HG03103 (cell line): ENCODE results near the gene ATXN1.
A peak's percentile ranks its signal among the peaks of the same experiment; 100 is the strongest.

Experiments used
- ATAC-seq: cut with Tn5 transposase; IDR thresholded peaks from one replicate; pipeline ENCODE4 v1.9.1; 2021; ENCODE audit warnings: low read depth; ENCODE audit not compliant: unreplicated experiment

The ATXN1 gene

DNA sequence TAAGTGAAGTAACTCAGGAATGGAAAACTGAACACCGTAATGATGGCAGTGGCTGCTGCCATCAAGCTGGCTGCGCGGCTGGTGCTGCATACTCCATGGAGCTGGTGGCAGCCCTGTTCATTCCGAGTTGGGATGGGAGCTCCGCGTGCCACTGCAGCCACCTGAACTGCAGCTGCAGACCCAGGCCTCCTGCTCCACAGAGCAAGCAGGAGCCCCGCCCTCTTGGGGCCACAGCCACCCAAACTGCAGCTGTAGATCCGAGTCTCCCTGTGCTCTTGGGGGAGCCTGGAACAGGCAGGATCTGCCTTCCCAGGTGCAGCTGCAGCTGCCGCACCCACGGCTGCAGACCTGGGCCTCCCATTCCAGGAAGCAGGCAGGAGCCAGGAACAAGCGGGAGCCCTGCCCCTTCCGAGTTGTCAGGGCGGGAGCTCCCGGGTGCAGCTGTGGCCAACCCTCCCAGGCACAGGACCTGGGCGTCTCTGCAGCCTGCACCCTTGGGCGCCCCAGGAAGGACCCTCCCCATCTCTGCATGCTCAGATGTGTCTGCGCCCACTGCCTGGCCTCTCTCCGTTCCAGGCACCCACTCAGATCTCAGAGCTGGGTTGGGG, 402.6 kb downstream of the ATXN1 start:
- no peak for ATAC-seq

DNA sequence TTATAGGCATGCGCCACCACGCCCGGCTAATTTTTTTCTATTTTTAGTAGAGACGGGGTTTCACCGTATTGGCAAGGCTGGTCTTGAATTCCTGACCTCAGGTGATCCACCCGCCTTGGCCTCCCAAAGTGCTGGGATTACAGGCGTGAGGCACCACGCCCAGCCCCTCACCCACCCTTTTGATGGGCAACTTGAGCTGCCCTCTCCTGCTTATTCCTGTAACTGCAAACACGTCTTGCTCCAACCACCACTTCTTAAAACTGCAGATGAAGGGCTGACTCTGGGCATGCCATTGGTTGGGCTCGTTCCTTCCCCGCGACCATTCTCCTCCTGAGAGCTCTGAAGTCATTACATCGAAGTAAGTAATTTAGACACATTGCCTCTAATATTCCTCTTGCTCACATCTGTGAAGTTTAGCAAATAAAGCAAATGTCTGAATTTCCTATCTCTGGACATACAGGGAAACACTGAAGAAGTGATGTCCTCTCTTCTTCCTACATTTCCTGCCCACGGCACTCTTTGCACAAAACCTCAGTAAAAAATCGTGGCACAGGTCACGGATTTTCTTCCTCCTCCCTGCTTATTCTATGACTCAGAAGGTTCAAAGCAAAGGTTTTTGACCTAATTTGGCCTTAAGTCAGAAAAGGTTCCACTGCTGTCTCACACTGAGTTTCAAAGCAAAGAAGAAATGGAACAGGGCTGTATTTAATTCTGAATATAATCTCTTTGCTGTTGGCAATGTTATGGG, 405.4 kb downstream of the ATXN1 start:
- ATAC-seq, result no peak

DNA sequence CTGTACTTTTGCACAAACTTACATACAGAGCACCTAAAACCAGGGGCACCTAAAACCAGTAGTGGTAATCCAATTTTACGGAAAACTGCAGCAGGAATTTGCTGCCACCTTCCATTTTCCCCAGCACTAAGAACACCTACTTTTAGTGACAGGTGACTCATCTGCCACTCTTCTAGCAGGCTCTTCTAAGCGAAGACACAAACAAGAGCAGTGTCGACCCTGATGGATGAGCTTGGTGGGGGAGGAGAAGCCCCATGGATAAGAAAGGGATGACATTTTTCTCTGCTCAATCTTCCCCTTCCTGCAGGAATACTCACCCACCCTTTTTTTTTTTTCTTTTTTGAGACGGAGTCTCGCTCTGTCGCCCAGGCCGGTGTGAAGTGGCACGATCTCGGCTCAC, 406.0 kb downstream of the ATXN1 start:
- no peak for ATAC-seq

DNA sequence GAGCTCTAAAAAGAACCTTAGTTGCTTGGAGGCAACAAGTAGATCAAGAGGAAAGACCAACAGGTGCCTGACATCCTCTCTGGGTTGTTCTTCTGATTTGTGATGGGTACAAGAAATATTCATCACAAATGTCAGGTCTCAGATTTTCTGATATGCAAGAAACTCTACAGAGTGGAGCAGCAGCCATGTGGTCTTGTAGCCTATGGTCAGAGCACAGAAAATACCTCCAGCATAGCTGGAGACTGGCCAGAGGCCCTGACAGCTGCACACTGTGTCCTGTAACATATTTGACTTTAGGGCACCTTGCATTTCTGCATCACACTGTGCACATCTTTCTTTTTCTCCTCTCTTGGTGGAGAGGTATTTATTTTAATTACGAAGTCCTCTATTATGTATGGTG, 406.6 kb downstream of the ATXN1 start:
- no peak for ATAC-seq

DNA sequence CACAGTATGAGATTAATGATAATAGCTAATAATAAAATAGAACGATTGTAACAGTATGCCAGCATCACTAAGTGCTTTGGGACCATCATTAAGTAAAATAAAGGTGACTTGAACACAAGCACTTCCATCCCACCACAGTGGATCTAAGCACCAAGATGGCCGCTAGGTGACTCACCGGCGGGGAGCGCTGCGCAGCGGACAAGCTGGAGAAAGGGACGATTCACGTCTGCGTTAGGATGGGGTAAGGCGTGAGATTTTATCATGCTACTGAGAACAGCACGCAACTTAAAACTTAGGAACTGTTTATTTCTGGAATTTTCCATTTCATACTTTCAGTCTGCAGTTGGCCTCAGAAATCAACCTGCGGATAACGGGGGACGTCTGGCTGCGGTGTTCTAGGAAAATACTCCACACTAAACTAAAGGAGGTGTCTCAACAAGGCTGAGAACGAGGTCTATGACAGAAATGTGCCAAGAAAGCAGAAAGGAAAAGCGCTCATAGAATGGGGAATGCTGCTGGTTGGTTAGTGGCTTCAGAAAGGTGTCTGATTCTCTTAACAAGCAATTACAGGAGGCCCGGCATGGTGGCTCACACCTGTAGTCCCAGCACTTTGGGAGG, 408.3 kb downstream of the ATXN1 start:
- no peak for ATAC-seq

DNA sequence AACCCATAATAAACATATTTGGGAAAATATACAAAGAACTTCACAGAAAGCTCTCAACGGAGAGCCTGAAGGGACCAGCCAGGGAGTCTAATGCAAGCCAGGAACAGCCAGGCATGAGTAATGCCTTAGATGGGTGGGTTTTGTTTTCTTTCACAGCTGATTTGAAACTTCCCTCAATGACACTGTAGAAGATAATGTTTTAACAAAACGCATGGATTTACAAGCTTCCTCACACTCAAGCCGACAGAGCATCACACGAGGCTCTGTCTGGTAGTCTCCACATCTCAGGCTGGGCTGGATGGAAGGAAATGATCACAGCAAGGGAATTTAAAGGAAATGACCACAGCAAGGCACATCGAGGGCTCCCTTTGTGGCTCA, 409.0 kb downstream of the ATXN1 start:
- no peak for ATAC-seq

DNA sequence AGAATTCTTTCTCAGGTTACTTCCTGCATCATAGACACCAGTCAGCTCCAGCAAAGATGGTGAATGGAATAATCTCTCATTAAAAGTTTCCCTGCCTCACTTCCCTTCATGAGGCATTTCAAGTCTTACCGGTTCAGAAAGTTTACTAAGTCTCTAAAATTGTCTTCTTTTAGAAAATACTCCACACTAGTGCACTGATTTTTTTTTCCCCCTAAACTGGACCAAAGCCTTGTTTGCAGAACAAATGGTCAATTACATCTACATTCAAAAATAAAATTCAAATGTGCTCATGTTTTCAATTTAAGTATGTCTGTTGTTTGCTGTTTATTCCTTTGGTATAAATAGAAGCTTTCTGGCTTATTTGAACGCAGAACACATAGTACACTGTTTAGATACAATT, 411.7 kb downstream of the ATXN1 start:
- no peak for ATAC-seq

DNA sequence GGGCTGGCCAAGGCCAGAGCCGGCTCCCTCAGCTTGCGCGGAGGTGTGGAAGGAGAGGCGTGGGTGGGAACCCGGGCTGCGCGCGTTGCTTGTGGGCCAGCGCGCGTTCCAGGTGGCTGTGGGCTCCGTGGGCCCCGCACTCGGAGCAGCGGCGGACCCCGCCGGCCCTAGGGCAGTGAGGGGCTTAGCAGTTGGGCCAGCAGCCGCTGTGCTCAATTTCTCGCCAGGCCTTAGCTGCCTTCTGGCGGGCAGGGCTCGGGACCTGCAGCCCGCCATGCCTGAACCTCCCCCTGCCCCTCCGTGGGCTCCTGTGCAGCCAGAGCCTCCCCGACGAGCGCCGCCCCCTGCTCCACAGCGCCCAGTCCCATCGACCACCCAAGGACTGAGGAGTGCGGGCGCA, 414.4 kb downstream of the ATXN1 start:
- ATAC-seq, result no peak

DNA sequence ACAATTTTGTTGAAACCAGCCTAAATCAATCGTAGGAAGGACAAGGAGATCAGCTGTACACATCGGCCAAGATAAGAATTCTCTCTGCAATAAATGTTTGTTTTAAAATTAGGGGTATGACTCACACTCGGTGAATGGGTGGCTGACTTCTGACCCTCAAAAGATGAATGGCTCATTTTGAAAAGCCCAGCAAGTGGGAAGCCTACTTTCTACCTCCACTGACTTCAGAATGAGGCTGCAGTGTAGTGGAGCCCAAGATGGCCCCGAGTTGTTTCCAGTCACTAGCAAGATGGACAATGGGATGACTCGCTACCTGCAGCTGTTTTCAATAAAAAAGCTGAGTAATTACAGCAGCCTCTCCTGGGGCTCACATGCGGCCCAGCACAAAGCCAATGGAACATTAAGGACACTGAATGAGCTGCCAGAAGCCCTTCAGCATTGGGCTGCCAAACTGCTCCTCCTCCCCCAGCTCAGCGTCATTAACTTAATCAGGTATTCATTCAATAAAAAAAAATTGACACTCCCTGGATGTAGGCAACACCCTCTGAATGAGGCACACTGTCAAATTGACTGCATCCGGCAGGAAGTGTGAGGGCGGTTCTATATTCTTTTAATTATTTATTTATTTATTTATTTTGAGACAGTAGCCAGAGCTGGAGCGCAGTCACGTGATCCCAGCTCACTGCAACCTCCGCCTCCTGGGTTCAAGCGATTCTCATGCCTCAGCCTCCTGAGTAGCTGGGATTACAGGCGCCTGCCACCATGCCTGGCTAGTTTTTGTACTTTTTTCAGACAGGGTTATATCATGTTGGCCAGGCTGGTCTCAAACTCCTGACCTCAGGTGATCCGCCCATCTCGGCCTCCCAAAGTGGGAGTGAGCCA, 415.6 kb downstream of the ATXN1 start:
- ATAC-seq, result no peak

DNA sequence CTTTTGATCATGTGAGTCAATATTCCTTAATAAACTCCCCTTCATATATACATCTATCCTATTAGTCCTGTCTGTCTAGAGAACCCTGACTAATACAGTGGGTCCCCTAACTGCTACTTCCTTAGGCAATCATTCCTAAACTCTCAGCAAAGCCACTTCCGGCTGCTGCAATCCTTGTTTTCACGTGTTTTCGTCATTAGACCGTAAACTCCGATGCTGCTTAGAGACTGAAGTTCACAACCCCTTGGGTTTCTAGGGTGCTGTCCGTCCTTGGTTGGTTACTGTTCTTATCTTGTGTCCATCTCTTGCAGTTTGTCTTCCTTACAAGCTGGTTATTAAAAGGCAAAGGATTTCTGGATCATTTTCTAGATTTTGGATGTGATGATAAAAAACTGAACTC, 416.5 kb downstream of the ATXN1 start:
- no peak for ATAC-seq

DNA sequence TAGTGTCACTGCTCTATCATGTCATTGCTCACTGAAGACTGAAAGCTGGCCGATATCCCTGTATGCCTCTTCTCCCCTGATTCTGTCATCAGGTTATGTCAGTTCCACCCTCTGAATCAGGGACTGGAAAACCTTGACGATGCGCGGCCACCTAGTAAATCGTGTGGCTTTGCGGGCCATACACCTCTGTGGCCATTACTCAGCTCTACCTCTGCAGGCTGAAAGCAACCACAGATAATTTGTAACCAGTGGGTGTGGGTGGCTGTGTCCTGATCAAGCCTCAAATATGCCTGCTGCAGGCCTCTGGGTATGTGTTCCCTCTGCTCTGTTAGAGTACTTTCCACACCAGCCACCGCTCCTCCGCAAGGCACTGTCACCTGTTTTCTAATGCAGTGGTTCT, 417.7 kb downstream of the ATXN1 start:
- ATAC-seq, result no peak

DNA sequence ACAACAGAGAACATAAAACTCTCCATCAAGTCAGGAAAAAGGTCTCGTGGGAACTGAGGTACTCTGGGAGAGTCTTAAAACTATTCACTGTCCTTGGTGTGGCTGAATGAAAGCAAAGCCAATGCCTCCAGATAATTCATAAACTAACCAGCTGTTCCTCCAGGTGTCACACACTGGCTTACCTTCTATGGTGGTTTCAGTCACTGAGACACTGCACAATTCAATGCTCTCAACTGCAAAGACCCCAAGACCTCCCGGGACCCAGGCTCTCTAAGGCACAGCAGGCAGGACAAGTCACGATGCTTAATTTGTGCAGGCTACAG, 422.0 kb downstream of the ATXN1 start:
- no peak for ATAC-seq

DNA sequence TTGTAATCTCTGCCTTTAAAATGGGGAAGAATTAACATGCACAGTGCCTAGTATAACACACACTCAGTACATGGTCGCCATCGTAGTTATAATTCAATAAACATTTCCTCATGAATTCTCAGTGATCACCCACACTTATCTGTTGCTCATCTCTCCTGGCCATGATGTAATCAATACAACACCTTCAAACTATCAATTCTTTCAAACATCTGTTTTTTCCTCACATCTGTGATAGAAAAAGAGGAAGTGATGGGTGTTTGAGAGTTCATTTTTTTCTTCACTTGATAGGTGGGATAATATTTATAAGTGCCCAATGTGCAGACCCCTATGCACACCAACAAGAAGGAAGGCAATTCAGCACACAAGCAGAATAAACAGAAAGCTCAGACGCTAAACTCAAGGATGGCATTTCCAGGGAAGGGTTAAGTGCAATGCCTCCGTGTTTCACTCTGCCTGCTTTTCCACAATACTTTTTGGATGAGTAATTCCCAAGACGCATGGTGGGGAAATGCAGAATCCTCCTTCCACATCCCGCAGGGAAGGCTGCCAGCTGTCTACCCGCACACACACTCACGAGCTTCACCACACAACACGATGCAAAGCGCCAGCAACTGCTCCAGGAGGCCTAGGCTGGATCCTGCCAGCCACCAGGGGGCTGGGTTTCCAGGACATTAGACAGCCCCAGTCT, 422.5 kb downstream of the ATXN1 start:
- no peak for ATAC-seq

DNA sequence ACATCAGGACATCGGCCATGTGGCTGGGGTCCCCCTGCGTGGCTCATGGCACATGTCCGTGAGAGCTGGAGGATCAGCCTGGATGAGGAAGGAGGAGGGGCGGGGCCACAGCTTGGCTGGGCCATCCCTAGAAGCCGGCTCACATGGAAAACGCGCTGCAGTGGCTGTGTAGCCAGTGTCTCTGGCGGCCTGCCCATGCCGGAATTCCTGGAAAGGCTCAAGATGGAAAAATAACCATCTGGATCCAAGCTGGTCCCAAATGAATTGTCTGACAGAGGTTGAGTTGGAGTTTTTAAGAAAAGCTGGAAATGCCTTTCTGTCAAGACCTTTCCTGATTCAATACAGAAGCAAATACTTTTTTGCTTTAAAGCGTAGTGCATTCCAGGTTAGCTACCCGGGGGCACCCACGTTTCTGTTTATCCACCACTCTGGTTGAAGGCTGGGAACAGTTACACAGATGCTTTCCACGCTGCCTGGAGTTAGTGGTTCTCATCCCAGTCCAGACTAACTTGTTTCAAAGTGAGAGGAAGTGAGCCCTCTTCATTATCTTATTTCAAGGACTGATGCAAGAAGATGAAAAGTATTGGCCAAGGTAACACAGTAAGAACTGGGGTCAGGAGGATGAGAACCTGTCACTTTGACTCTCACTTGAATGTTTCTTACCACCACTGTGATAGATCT, 423.8 kb downstream of the ATXN1 start:
- ATAC-seq, result no peak

DNA sequence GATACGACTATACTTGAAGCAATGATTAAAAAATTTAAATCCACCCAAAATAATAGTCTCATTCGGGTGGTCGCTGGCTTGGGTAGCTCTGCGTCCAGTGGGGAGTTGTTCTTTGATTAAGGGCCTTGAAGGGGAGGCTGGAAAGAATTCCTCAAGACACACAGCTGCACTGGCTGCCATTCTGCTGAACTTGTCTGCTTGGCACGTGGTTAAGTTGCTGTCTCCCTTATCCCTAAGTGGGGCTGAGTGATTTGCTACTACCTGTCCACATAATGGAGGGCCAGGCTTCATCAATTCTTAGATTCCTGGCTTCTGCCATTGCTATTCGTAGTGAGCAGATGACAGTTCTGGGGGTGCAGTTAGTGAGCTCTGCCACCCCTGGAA, 424.4 kb downstream of the ATXN1 start:
- ATAC-seq, result no peak

DNA sequence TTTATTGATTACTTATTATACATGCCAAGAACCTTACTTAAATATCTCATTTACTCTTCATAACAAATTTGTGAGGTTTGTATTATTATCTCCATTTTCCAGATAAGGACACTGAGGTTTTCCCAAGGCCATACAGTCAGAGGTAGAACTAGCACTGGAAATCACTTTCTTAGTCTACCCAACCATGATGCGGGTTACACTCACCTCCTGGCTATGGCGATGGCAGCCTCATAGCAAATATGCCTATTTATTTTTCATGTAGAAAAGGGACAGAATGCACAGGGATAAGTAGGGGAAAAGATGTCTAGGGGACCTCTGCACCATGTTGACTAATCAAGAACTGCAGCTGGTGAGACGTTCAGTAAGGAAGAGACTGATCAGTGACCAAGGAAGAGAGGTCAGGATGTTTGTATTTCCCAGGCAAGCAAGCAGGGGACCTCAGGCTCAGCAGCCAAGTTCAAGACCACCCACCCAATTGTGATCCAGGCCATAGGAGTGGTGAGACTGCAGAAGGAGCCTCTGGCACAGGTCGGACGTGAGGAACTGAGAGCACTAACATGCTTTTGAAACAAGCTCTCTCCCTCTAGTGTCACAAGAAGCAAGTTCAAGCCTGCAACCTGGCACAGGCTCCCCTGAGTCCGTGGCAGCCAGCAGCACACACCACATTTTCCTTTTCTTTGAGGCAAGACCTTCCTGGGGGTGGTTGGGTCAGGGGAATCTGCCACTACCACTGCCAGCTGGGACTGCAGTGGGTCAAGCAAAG, 425.0 kb downstream of the ATXN1 start:
- ATAC-seq, result no peak

DNA sequence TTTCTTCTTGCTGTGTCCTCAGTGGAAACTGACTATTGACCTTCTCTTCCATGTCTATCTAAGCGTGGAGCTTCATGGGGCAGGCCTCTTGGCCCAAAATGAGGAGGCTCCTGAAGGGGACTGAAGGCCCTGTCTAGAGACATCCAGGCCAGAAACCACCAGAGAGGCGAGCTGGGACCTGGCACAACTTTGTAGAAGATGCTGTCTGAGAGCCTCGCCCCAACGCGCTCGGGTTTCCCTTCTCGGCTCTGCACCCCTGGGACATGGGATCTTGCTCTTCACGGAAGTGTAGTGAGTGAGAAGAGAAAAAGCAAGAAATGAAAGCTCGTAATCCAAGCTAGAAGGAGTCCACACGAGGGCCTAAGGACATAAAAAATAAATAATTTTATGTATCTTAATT, 426.1 kb downstream of the ATXN1 start:
- no peak for ATAC-seq

DNA sequence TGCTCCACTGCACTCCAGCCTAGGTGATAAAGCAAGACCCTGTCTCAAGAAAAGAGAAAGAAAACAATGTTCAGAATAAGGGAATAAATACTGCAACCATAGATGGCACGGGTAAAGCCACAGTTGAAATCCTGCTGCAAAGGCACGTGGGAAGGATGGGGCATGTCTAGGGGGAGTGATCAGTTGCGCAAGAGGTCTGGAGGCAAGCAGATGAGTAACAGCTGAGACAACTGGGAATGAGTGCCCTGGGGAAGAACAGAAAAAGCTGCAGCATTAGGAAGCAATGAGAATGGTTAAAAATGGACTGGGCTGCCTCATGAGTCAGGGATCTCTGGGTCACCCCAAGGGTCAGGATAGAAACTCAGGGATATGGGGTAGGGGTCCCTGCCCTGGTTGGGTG, 426.6 kb downstream of the ATXN1 start:
- ATAC-seq, result no peak

DNA sequence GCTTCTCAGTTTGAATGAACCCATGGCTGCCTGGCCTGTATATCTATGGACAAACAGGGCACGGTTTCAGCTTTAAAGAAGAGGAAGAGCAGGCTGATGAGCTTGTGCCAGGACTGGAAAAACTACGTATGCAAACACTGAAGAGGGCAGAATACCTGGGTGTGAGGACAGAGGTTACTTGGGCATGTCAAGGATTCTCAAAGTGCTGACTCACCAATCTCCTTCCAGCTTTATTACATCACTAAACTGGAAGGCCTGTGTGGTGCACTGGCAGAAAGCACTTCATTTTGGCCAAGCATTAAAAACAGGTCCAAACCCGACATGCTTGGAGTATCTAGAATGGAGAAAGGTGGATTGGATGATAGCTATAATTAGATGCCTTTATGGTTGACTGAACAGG, 427.7 kb downstream of the ATXN1 start:
- ATAC-seq, result no peak

DNA sequence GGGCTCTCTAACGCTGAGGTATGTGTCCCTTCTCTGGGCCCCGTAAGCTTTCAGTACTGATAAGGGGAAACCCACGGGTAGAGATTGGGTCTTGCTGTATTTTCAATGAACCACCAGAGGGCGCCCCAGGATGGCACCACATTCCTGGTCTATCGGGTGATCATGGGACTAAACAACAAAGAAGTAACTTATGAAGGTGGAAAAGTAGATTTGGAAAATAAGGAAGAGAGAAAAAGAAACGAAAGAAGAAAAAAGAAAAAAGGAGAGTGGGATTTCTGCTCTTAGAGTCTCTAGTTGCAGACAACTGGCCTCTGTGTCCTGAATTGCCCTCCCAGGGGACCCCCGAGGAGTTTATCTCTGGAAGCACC, 429.1 kb downstream of the ATXN1 start:
- ATAC-seq, result peak; percentile 88
